GM12865 (cell line): ENCODE data around the gene MEOX1.
"Not testable (repeated sequence)": the region's sequence is repeated elsewhere in the genome, so short reads cannot be mapped to it uniquely, and the experiment has no call there.

ENCODE experiments used
- DNase-seq: peaks from one replicate; pipeline ENCODE4 v3.0.0; 2010; ENCODE audit warnings: low read depth
- H3K4me3 ChIP-seq: 2 replicates; pipeline ENCODE4 v1.5.1; 2011; ENCODE audit warnings: mild to moderate bottlenecking, low read depth, low read length, control low read depth
- CTCF ChIP-seq: IDR thresholded peaks from 2 replicates; pipeline ENCODE4 v1.5.1; 2011; ENCODE audit warnings: low read length, control low read depth, low read depth, inconsistent platforms; ENCODE audit not compliant: insufficient read depth; ENCODE audit errors: missing control alignments

Gene MEOX1

GRCh38 chr17:43608313-43608712, 53.4 kb downstream of the MEOX1 start:
- H3K4me3 ChIP-seq = no peak overlapping the region
- TF ChIP-seq CTCF = no peak
- DNase-seq = peak; percentile 67

- TF ChIP-seq CTCF = no peak
- H3K4me3 ChIP-seq = no peak overlapping the region
- DNase-seq = no peak
These were observed 57.2 kb downstream of the MEOX1 start for GRCh38 chr17:43604549-43604948.

- no peak overlapping the region for H3K4me3 ChIP-seq
- DNase-seq = no peak
- TF ChIP-seq CTCF = no peak
These were observed 58.4 kb downstream of the MEOX1 start for GRCh38 chr17:43603321-43603720.

- H3K4me3 ChIP-seq, DNase-seq: not testable (repeated sequence)
These were observed 59.2 kb downstream of the MEOX1 start for GRCh38 chr17:43602556-43602955.

- no peak for TF ChIP-seq CTCF
- DNase-seq = no peak
- no peak overlapping the region for H3K4me3 ChIP-seq
These were observed 60.3 kb downstream of the MEOX1 start for GRCh38 chr17:43601280-43602039.

GRCh38 chr17:43599835-43600234, 61.9 kb downstream of the MEOX1 start:
- TF ChIP-seq CTCF = no peak
- DNase-seq = no peak

GRCh38 chr17:43599046-43599395, 62.7 kb downstream of the MEOX1 start:
- H3K4me3 ChIP-seq = no peak overlapping the region
- no peak for TF ChIP-seq CTCF
- DNase-seq = no peak

More at GRCh38 chr17:43599835-43600234, 61.9 kb downstream of the MEOX1 start:
- H3K4me3 ChIP-seq = no peak overlapping the region
